Panc1 (cell line): ENCODE measurements around the gene ACYP2. TPM values are rescaled to one million over a fixed set of nuclear protein-coding genes. Genes with fewer than 3 reads are reported as not detected.
"Not testable (repeated sequence)": the region's sequence is repeated elsewhere in the genome, so short reads cannot be mapped to it uniquely, and the experiment has no call there.

Experiments used
- ATAC-seq: fragments of 200-7000 bp; cut with Tn5 transposase; 2 replicates; pipeline ENCODE4 v1.9.1; 2020; ENCODE audit warnings: mild to moderate bottlenecking, moderate library complexity
- BruUV-seq: library from RNA; stranded (reverse); fragments of 400-500 nt; replicated peaks from 2 replicates; lab custom pipeline; 2021; lab: Mats Ljungman, UMichigan
- CTCF ChIA-PET: fragments of 300-600 bp; sonication (Branson Sonifier 250); formaldehyde crosslinking; loops from one replicate; lab custom pipeline; 2022; ENCODE audit warnings: antibody characterized with exemption; lab: Charles Lee
- POLR2A ChIA-PET: fragments of 300-600 bp; sonication (Branson Sonifier 250); formaldehyde crosslinking; loops from one replicate; lab custom pipeline; 2022; ENCODE audit warnings: antibody characterized with exemption; lab: Charles Lee
- DNase-seq: peaks from one replicate; pipeline ENCODE4 v3.0.0-alpha.2; 2010; ENCODE audit warnings: low read depth, low spot score
- H3K27ac ChIP-seq: 2 replicates; pipeline ENCODE4 v1.5.1; 2011; ENCODE audit warnings: mild to moderate bottlenecking, low read length, inconsistent platforms
- H3K27me3 ChIP-seq: fragments of 200-500 bp; sonication (Bioruptor generic); 2 replicates; pipeline ENCODE4 v1.6.0; 2014; ENCODE audit warnings: low read length, inconsistent platforms; ENCODE audit not compliant: control insufficient read depth, insufficient read depth
- H3K36me3 ChIP-seq: fragments of 200-500 bp; sonication (Bioruptor generic); 2 replicates; pipeline ENCODE4 v1.5.1; 2014; ENCODE audit warnings: inconsistent platforms, mild to moderate bottlenecking, low read length, moderate library complexity; ENCODE audit not compliant: control insufficient read depth, insufficient read depth
- H3K4me1 ChIP-seq: 2 replicates; pipeline ENCODE4 v1.5.1; 2011; ENCODE audit warnings: inconsistent platforms, mild to moderate bottlenecking, low read length, moderate library complexity; ENCODE audit not compliant: control insufficient read depth, insufficient read depth
- H3K4me3 ChIP-seq, 2 experiments: 2 replicates each; pipeline ENCODE4 v1.5.1; 2011 to 2012; ENCODE audit warnings: low read depth in 2 of 2, low read length in 2 of 2, mild to moderate bottlenecking in 2 of 2, inconsistent platforms in 1 of 2, moderate library complexity in 1 of 2
- H3K9me3 ChIP-seq: fragments of 200-500 bp; sonication (Bioruptor generic); 2 replicates; pipeline ENCODE4 v1.5.1; 2014; ENCODE audit warnings: low read depth, mild to moderate bottlenecking, inconsistent platforms, low read length, moderate library complexity; ENCODE audit not compliant: control insufficient read depth, insufficient read depth
- POLR2AphosphoS5 ChIP-seq: IDR thresholded peaks from 2 replicates; pipeline ENCODE4 v1.6.1; 2012; ENCODE audit warnings: mild to moderate bottlenecking, low read depth, low read length, moderate library complexity
- REST ChIP-seq, 2 experiments: IDR thresholded peaks; 2 replicates each; pipeline ENCODE4 v1.6.1; 2011 to 2012; ENCODE audit warnings: low read depth in 2 of 2, control low read depth in 1 of 2, low read length in 1 of 2, mild to moderate bottlenecking in 1 of 2, moderate library complexity in 1 of 2; ENCODE audit not compliant: insufficient read depth in 1 of 2
- SIN3A ChIP-seq: IDR thresholded peaks from 2 replicates; pipeline ENCODE4 v1.6.1; 2012; ENCODE audit warnings: low read depth, mild to moderate bottlenecking, low read length, moderate library complexity, borderline replicate concordance; ENCODE audit not compliant: insufficient read depth
- TCF7L2 ChIP-seq: IDR thresholded peaks from 2 replicates; pipeline ENCODE4 v1.6.1; 2011; ENCODE audit warnings: mild to moderate bottlenecking, low read depth, low read length, inconsistent platforms
- in situ Hi-C: cut with HindIII; loops from 2 replicates; pipeline ENCODE4 v1.10.0; 2016; ENCODE audit warnings: low sequenced_read_pairs, low pct_unique_long_range_greater_than_20kb
- intact Hi-C: fragments of 100-400 bp; cut with micrococcal nuclease; formaldehyde crosslinking; loops from one replicate; pipeline ENCODE4 v1.10.0; 2022; ENCODE audit not compliant: unreplicated experiment
- total RNA-seq: library from RNA; stranded (reverse); gene quantifications from one replicate; pipeline ENCODE4 v1.2.1, GENCODE V29; 2021; ENCODE audit not compliant: unreplicated experiment
- TF ChIP-seq, protein P1 (sequence below): fragments of 450-650 bp; IDR thresholded peaks from 2 replicates; pipeline ENCODE4 v1.5.1; 2017; ENCODE audit warnings: mild to moderate bottlenecking

Gene ACYP2
- total RNA-seq, 1 experiment from 2014 or later, result 11.5 TPM

GRCh38 chr2:54127174-54127573 is 11.8 kb downstream of the ACYP2 start:
- H3K4me1 ChIP-seq, H3K9me3 ChIP-seq, DNase-seq, in situ Hi-C loops, POLR2A ChIA-PET, BruUV-seq, H3K36me3 ChIP-seq, H3K4me3 ChIP-seq, H3K27ac ChIP-seq, intact Hi-C loops, ATAC-seq, H3K27me3 ChIP-seq: not testable (repeated sequence)
- CTCF ChIA-PET, result interaction anchor here (0.6 kb wide), 1 partner anchor 148 kb away, joined by 3 read pairs; no protein-coding TSS in a partner anchor

DNA sequence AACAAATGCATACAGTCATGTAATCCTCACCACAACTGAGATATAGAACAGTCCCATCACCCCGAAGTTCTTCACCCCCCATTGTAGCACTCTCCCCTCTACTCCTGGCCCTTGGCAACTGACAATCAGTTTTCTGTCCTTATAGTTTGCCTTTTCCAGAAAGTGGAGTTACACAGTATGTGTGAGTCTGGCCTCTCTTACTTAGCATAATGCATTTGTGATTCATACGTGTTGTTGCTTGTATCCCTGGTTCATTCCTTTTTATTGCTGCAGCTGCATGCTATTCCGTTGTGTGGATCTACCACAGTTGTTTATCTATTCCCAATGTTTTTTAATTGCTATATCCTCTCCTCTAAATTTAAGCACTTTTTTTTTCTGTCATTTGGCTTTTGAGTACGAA is 17.6 kb downstream of the ACYP2 start:
- H3K4me3 ChIP-seq, result no peak overlapping the region
- no peaks in the 10 kb centered on the region for H3K9me3 ChIP-seq
- DNase-seq (no peak), ATAC-seq (no peak)
- no peaks in the 10 kb centered on the region for H3K4me1 ChIP-seq
- CTCF ChIA-PET, result no interaction called here
- in situ Hi-C loops (no loop called here), intact Hi-C loops (no loop called here)
- H3K27me3 ChIP-seq, result no peaks in the 10 kb centered on the region
- no peak for TF ChIP-seq SIN3A
- no peak for TF ChIP-seq POLR2AphosphoS5
- TF ChIP-seq REST (IDR thresholded peaks at IDR 0.05; ENCODE audit: insufficient read depth in 1 of 2, low read depth in 2 of 2, low read length in 1 of 2), result no peak
- TF ChIP-seq TCF7L2, result no peak
- TF ChIP-seq, protein P1, sequence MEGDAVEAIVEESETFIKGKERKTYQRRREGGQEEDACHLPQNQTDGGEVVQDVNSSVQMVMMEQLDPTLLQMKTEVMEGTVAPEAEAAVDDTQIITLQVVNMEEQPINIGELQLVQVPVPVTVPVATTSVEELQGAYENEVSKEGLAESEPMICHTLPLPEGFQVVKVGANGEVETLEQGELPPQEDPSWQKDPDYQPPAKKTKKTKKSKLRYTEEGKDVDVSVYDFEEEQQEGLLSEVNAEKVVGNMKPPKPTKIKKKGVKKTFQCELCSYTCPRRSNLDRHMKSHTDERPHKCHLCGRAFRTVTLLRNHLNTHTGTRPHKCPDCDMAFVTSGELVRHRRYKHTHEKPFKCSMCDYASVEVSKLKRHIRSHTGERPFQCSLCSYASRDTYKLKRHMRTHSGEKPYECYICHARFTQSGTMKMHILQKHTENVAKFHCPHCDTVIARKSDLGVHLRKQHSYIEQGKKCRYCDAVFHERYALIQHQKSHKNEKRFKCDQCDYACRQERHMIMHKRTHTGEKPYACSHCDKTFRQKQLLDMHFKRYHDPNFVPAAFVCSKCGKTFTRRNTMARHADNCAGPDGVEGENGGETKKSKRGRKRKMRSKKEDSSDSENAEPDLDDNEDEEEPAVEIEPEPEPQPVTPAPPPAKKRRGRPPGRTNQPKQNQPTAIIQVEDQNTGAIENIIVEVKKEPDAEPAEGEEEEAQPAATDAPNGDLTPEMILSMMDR, result no peak
- no TSS peak for BruUV-seq
- no peaks in the 10 kb centered on the region for H3K36me3 ChIP-seq
- no peak overlapping the region for H3K27ac ChIP-seq
- POLR2A ChIA-PET, result no interaction called here

GRCh38 chr2:54139210-54139609 is 23.8 kb downstream of the ACYP2 start:
- Histone ChIP-seq H3K9me3 (no peaks in the 10 kb centered on the region), H3K4me3 (no peak overlapping the region), H3K36me3 (no peaks in the 10 kb centered on the region), H3K27ac (no peak overlapping the region), H3K27me3 (no peaks in the 10 kb centered on the region), H3K4me1 (no peaks in the 10 kb centered on the region)
- CTCF ChIA-PET, result no interaction called here
- ATAC-seq (no peak), DNase-seq (no peak)
- POLR2A ChIA-PET, result interaction anchor here (0.6 kb wide), 1 partner anchor 25 kb away, joined by 13 read pairs; no protein-coding TSS in a partner anchor
- no TSS peak for BruUV-seq
- in situ Hi-C loops (no loop called here), intact Hi-C loops (no loop called here)
- no peak for TF ChIP-seq REST (IDR thresholded peaks at IDR 0.05; ENCODE audit: insufficient read depth in 1 of 2, low read depth in 2 of 2, low read length in 1 of 2)
- no peak for TF ChIP-seq SIN3A
- TF ChIP-seq, protein P1, result no peak
- no peak for TF ChIP-seq POLR2AphosphoS5
- no peak for TF ChIP-seq TCF7L2
